Upper lobe of left lung (tissue), 6 donors: ENCODE measurements around the gene OR2T10. TPM values are rescaled to one million over a fixed set of nuclear protein-coding genes. Genes with fewer than 3 reads are reported as not detected.
"Not testable (repeated sequence)": the region's sequence is repeated elsewhere in the genome, so short reads cannot be mapped to it uniquely, and the experiment has no call there.

ENCODE experiments used
- ATAC-seq, 2 donors: fragments of 200-7000 bp; cut with Tn5 transposase; one replicate each; pipeline ENCODE4 v1.9.1; 2022; ENCODE audit warnings: mild to moderate bottlenecking in 2 of 2, moderate library complexity in 2 of 2; ENCODE audit not compliant: low FRiP score in 2 of 2
- DNase-seq, 2 donors: peaks; one replicate each; pipeline ENCODE4 v3.0.0-alpha.2; 2019 to 2020
- H3K27ac ChIP-seq, 4 donors: fragments of 200-600 bp; sonication (generic); one replicate each; pipeline ENCODE4 v1.5.1; 2016 to 2019
- H3K27me3 ChIP-seq, 4 donors: fragments of 200-600 bp; sonication (generic); one replicate each; pipeline ENCODE4 v1.5.1; 2017 to 2019
- H3K36me3 ChIP-seq, 4 donors: fragments of 200-600 bp; sonication (generic); one replicate each; pipeline ENCODE4 v1.5.1; 2016 to 2019
- H3K4me1 ChIP-seq, 4 donors: fragments of 200-600 bp; sonication (generic); one replicate each; pipeline ENCODE4 v1.5.1; 2018 to 2019
- H3K4me3 ChIP-seq, 4 donors: fragments of 200-600 bp; sonication (generic); one replicate each; pipeline ENCODE4 v1.5.1; 2017 to 2019; ENCODE audit warnings: mild to moderate bottlenecking in 2 of 4, moderate library complexity in 1 of 4
- H3K9me3 ChIP-seq, 4 donors: fragments of 200-600 bp; sonication (generic); one replicate each; pipeline ENCODE4 v1.5.1; 2018 to 2019
- EP300 ChIP-seq, 4 donors: sonication (generic); formaldehyde crosslinking; IDR thresholded peaks; one replicate each; pipeline ENCODE4 v1.5.1; 2017; ENCODE audit warnings: antibody characterized with exemption in 4 of 4, control low read depth in 2 of 4
- POLR2A ChIP-seq, 4 donors: fragments of 450-650 bp; IDR thresholded peaks; one replicate each; pipeline ENCODE4 v1.5.1; 2016 to 2017; ENCODE audit warnings: antibody characterized with exemption in 4 of 4, mild to moderate bottlenecking in 2 of 4
- POLR2AphosphoS5 ChIP-seq, 2 donors: sonication (generic); formaldehyde crosslinking; IDR thresholded peaks; one replicate each; pipeline ENCODE4 v1.5.1; 2017; ENCODE audit warnings: antibody characterized with exemption in 2 of 2
- WGBS, 2 donors: methylation state at CpG; one replicate each; pipeline ENCODE4 v1.1.5; 2017 to 2018; 5-methylcytosine and 5-hydroxymethylcytosine counted together
- total RNA-seq, 6 donors: library from RNA; depleted of rRNA in 4 of 6; stranded (reverse); fragments of >200 nt in 4 of 6; gene quantifications; one replicate each; pipeline versions ENCODE4 v1.1.0 to v1.2.1, GENCODE V29; 2016 to 2021
- TF ChIP-seq, protein P1 (sequence below), 6 experiments: fragments of 450-650 bp in 4 of 6; fragments of 200-600 bp in 2 of 6; sonication (generic) in 2 of 6; IDR thresholded peaks; one replicate each; pipeline ENCODE4 v1.5.1; 2016 to 2019; ENCODE audit warnings: antibody characterized with exemption in 6 of 6
- donor health status: DM: no; HTN: no; CAD: no; lungs with moderate emphysema.
- donor health status: DM: no; HTN: yes; CAD: no; lungs with severe emphysema.

The OR2T10 gene, protein sequence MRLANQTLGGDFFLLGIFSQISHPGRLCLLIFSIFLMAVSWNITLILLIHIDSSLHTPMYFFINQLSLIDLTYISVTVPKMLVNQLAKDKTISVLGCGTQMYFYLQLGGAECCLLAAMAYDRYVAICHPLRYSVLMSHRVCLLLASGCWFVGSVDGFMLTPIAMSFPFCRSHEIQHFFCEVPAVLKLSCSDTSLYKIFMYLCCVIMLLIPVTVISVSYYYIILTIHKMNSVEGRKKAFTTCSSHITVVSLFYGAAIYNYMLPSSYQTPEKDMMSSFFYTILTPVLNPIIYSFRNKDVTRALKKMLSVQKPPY
- not detected for total RNA-seq

DNA sequence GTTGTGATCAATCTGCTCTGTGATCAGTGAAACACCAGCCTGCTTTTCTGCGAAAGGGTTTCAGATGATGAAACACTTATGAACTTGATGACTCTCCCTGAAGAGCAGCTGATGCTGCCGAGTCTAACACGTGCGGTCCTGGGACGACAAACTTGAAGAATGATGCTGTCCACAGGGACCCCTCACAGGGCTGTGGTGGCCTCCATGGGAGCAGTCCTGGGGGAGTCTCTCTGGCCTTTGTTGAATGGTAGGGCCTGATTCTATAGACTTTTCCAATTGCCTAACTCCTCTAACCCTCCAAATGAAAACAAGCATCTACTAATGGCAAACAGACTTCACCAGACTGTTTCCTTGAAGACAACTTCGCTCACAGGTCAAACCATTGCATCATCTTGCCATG, at the start of gene OR2T10:
OR2T10 (minus strand) TSS at position 112 of the 400 bp plus-strand sequence. CDS start 3,932 bp downstream, outside the sequence.
- no peak within 1 kb of the TSS for H3K4me3 ChIP-seq
- H3K9me3 ChIP-seq = no peaks in the 10 kb centered on the region
- TF ChIP-seq, protein P1, sequence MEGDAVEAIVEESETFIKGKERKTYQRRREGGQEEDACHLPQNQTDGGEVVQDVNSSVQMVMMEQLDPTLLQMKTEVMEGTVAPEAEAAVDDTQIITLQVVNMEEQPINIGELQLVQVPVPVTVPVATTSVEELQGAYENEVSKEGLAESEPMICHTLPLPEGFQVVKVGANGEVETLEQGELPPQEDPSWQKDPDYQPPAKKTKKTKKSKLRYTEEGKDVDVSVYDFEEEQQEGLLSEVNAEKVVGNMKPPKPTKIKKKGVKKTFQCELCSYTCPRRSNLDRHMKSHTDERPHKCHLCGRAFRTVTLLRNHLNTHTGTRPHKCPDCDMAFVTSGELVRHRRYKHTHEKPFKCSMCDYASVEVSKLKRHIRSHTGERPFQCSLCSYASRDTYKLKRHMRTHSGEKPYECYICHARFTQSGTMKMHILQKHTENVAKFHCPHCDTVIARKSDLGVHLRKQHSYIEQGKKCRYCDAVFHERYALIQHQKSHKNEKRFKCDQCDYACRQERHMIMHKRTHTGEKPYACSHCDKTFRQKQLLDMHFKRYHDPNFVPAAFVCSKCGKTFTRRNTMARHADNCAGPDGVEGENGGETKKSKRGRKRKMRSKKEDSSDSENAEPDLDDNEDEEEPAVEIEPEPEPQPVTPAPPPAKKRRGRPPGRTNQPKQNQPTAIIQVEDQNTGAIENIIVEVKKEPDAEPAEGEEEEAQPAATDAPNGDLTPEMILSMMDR (IDR thresholded peaks at IDR 0.05) = no peak
- TF ChIP-seq POLR2A (IDR thresholded peaks at IDR 0.05) (no peak), EP300 (IDR thresholded peaks at IDR 0.05) (no peak), POLR2AphosphoS5 (IDR thresholded peaks at IDR 0.05) (no peak)
- no peaks in the 10 kb centered on the region for H3K27me3 ChIP-seq
- WGBS, 2 donors = 86 to 87% methylated on average over 2 to 6 of the region's 6 CpGs
- ATAC-seq (no peak), DNase-seq (no peak)
- H3K36me3 ChIP-seq = no peaks in the 10 kb centered on the region
- no peaks in the 10 kb centered on the region for H3K4me1 ChIP-seq
- no peak within 1 kb of the TSS for H3K27ac ChIP-seq

DNA sequence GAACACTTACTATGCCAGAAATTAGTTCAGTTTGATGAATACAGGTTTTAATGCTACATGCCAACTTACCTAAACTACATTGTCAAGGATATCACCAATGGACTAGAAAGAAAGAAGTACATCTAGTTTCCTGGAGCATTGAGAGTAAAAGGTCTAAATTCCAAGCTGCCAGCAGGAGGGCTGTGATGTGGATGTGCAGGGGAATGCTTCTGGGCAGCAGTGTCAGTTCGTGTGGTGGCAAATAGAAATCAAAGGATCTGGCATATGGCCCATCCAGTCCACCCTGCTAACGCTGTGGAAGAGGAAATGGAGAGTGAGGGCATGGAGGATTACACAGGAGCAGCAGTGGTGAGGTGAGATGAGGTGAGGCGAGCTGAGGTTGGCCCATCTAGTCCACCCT, 47.7 kb upstream of the OR2T10 start, which contains the start of gene OR2T35:
OR2T35 (minus strand) TSS at position 101 of the 400 bp plus-strand sequence. CDS start 6,020 bp downstream, outside the sequence.
- H3K4me1 ChIP-seq, H3K27ac ChIP-seq, H3K9me3 ChIP-seq, H3K36me3 ChIP-seq, H3K4me3 ChIP-seq, H3K27me3 ChIP-seq, ATAC-seq, DNase-seq: not testable (repeated sequence)
- 67 to 100% methylated on average over 1 to 3 of the region's 3 CpGs for WGBS, 2 donors

DNA sequence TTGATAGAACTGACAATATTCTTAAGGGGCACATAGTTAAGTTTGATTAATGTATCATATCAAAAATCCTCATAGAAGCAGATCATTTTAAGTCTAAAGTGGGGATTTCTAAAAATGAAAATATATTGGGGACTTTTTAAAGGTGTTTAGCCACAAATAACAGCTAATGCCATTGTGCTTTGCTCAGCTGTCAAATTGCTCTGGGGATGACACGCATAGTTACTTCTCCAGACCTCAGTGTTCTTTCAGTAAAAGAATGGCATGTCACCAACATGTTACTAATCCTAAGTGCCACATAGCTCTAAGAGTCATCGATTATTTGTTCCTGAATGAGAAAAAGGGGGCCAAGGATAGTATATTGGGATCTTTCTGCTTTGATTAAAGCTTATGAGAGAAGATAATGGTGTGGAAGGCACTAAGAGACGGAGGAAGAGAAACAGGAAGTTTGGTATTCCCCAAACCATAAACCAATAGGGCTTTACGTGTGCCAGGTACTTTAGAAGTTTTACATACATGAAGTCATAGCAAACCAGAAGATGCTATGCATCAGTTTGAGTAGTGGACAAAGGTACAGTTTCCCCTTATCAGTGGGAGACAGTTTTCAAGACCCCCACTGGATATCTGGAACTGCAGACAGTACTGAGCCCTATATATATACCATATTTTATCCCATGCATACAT, 45.6 kb upstream of the OR2T10 start:
- H3K27me3 ChIP-seq, H3K9me3 ChIP-seq, H3K4me1 ChIP-seq, H3K36me3 ChIP-seq, H3K4me3 ChIP-seq, ATAC-seq, H3K27ac ChIP-seq, DNase-seq: not testable (repeated sequence)
- WGBS, 2 donors = no CpG with 5 or more reads among the region's 4 CpGs

DNA sequence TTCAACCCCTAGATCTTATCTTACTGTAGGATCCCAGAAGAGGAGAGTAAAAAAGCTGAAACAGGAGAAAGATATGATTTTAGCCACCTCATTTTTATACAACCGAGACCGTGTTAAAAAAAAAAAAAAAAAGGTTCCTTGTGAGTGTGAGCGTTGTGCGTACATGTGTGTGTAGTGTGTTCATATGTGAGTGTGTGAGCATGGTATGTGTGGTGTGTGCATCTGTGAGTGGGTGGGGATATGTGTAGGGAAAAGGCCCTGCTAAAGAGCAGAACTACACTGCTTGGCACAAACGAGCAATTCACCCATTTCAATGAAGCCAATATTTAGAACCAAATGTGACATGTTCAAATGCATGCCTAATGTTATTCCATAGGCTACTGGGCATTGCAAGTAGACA, 44.1 kb upstream of the OR2T10 start:
- 87% methylated on average over 3 of the region's 5 CpGs; no CpG with 5 or more reads in 1 of the 2 donors for WGBS, 2 donors
- not testable (repeated sequence) for H3K27ac ChIP-seq, H3K4me3 ChIP-seq, ATAC-seq, H3K9me3 ChIP-seq, H3K36me3 ChIP-seq, H3K27me3 ChIP-seq, DNase-seq, H3K4me1 ChIP-seq

DNA sequence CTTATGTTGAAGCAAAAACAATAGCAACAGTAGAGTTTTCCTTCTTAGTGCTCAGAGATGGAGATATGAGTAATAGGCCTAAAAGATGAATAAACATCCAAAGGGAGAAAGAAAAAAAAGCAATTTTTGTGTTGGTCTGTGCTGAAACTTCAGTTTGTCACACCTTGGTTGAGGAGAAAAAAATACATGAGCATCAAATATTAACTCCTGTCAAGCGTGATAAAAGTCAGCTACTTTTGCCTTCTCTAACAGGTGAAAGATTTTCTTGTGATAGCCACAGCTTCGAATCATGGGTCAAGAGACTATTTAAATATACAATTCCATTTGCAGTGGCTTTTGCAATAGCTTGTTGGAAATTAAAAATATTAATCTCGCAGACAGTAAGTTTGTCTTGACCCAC, 43.4 kb upstream of the OR2T10 start:
- WGBS, 2 donors = no CpG with 5 or more reads among the region's 3 CpGs
- H3K4me3 ChIP-seq, DNase-seq, H3K27me3 ChIP-seq, H3K4me1 ChIP-seq, H3K27ac ChIP-seq, ATAC-seq, H3K36me3 ChIP-seq, H3K9me3 ChIP-seq: not testable (repeated sequence)

DNA sequence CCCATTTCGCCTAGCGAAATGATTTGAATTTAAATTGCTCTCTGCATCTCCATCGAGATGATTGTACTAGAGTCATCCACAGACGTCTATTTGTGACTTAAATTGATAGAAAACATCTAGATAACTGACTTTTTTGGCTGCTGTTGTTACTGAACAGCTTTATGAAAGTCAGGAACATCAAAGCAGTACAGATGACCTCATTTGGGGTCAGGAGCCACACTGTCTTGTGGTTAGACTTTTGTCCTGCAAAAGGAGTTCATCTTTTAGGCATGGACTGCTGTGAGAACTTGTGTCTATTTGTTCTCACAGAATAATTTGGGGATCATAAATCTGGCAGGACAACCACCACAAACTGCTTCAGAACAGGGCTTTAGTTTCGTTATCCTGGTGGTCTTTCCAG, 42.2 kb upstream of the OR2T10 start:
- H3K4me1 ChIP-seq, H3K9me3 ChIP-seq, H3K4me3 ChIP-seq, DNase-seq, H3K27ac ChIP-seq, H3K36me3 ChIP-seq, H3K27me3 ChIP-seq, ATAC-seq: not testable (repeated sequence)
- no CpG with 5 or more reads among the region's 5 CpGs for WGBS, 2 donors

DNA sequence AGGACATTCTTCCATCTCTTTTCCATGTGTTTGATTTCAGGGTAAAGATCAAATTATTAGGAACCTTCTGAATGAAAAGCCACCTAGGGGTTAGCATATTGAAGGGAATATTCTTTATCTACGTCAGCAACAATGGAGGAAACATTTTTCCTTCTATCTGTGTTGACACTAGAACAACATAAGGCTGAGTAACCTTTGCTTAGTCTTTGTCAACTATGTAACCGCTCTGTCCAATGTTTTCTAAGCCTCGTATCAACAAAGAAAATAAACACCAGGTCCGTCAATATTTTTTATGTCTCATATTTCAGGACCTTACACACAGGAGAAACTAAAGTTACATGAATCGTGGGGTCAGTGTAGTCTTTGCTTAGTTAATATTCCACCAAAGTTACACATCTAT, 39.1 kb upstream of the OR2T10 start:
- ATAC-seq = not testable (repeated sequence)

DNA sequence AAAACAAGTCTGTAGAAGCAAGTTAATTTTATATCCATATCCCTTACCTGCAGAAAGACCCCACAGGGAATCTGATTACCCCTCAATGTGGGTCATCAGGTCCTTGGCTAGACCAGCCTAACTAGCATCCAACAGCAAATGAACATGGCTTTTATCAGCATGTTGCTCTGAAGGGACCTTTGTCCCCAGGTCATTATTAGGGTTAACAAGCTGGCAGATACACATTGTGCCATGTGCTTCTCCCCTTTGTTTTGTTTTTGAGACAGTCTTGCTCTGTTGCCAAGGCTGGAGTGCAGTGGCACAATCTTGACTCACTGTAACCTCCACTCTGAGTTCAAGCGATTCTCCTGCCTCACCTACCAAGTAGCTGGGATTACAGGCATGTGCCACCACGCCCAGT, 37.5 kb upstream of the OR2T10 start, which contains the start of gene OR2T11:
OR2T11 (minus strand) TSS at position 101 of the 400 bp plus-strand sequence. CDS start 7,963 bp downstream, outside the sequence.
- no CpG with 5 or more reads among the region's 2 CpGs for WGBS, 2 donors
- not testable (repeated sequence) for H3K27me3 ChIP-seq, H3K36me3 ChIP-seq, H3K9me3 ChIP-seq, H3K4me1 ChIP-seq, ATAC-seq, H3K27ac ChIP-seq, DNase-seq, H3K4me3 ChIP-seq

More for the DNA sequence above, 39.1 kb upstream of the OR2T10 start:
- not testable (repeated sequence) for H3K36me3 ChIP-seq, H3K4me3 ChIP-seq, H3K27ac ChIP-seq, H3K9me3 ChIP-seq, DNase-seq, H3K27me3 ChIP-seq, H3K4me1 ChIP-seq
- 43 to 60% methylated on average over 3 to 4 of the region's 5 CpGs for WGBS, 2 donors
